Endodermal cell (in vitro differentiated cells): ENCODE data around the gene RNF17. TPM values are rescaled to one million over a fixed set of nuclear protein-coding genes. Genes with fewer than 3 reads are reported as not detected.

ENCODE experiments used
- DNase-seq: peaks from one replicate; pipeline ENCODE4 v3.0.0-alpha.2; 2017
- H3K27ac ChIP-seq: 2 replicates; pipeline ENCODE4 v1.5.1; 2013; ENCODE audit warnings: mild to moderate bottlenecking, low read depth, low read length, moderate library complexity
- H3K27me3 ChIP-seq: 2 replicates; pipeline ENCODE4 v1.6.1; 2013; ENCODE audit warnings: mild to moderate bottlenecking, low read length, moderate library complexity; ENCODE audit not compliant: insufficient read depth, control insufficient read depth, poor library complexity, severe bottlenecking
- H3K36me3 ChIP-seq: 2 replicates; pipeline ENCODE4 v1.7.0; 2013; ENCODE audit warnings: mild to moderate bottlenecking, low read length, moderate library complexity; ENCODE audit not compliant: control insufficient read depth, insufficient read depth
- H3K4me1 ChIP-seq: one replicate; pipeline ENCODE4 v1.7.0; 2013; ENCODE audit warnings: low read length; ENCODE audit not compliant: control insufficient read depth, insufficient read depth
- H3K4me3 ChIP-seq: 2 replicates; pipeline ENCODE4 v1.5.1; 2013; ENCODE audit warnings: mild to moderate bottlenecking, low read length, moderate library complexity
- H3K9ac ChIP-seq: 2 replicates; pipeline ENCODE4 v1.6.1; 2013; ENCODE audit warnings: mild to moderate bottlenecking, low read length, moderate library complexity; ENCODE audit not compliant: poor library complexity, severe bottlenecking; ENCODE audit errors: extremely low read depth
- H3K9me3 ChIP-seq: 2 replicates; pipeline ENCODE4 v1.6.1; 2013; ENCODE audit warnings: mild to moderate bottlenecking, low read length, moderate library complexity; ENCODE audit not compliant: control insufficient read depth
- H3K27ac Mint-ChIP-seq: 2 replicates; pipeline ENCODE4 v1.8.0; 2020; ENCODE audit warnings: mixed read lengths
- H3K27me3 Mint-ChIP-seq: 2 replicates; pipeline ENCODE4 v1.8.0; 2021; ENCODE audit warnings: mild to moderate bottlenecking, mixed read lengths; ENCODE audit not compliant: insufficient read depth
- H3K36me3 Mint-ChIP-seq: 2 replicates; pipeline ENCODE4 v1.8.0; 2020; ENCODE audit warnings: low read depth, mixed read lengths
- H3K4me1 Mint-ChIP-seq: 2 replicates; pipeline ENCODE4 v1.8.0; 2020; ENCODE audit warnings: mixed read lengths
- H3K4me3 Mint-ChIP-seq: 2 replicates; pipeline ENCODE4 v1.8.0; 2020; ENCODE audit warnings: mild to moderate bottlenecking, moderate library complexity, mixed read lengths
- H3K9me3 Mint-ChIP-seq: 2 replicates; pipeline ENCODE4 v1.8.0; 2020; ENCODE audit warnings: mild to moderate bottlenecking, mixed read lengths
- CTCF ChIP-seq: fragments of 200-600 bp; sonication (generic); conservative IDR thresholded peaks from 2 replicates; pipeline ENCODE4 v1.5.0; 2021; ENCODE audit warnings: antibody characterized with exemption, mild to moderate bottlenecking
- WGBS, 2 experiments: methylation state at CpG; one replicate each; pipeline versions ENCODE4 v1.1.5 to v1.1.7; 2013; ENCODE audit warnings: missing lambda C conversion rate in 2 of 2, mixed read lengths in 1 of 2; ENCODE audit not compliant: insufficient coverage in 1 of 2, insufficient read length in 1 of 2; 5-methylcytosine and 5-hydroxymethylcytosine counted together
- total RNA-seq, 2 donors: library from RNA; stranded (reverse); fragmentation: NEBNext Ultra II Directional in 1 of 2; extraction: Animal tissue kit (Norgen Biotek cat#: 25700) in 1 of 2; gene quantifications; 2 replicates in 1 of 2; 3 replicates in 1 of 2; pipeline ENCODE4 v1.2.1, GENCODE V29; 2021

The RNF17 gene
- total RNA-seq, 2 donors from 2014 or later, result not detected

DNA sequence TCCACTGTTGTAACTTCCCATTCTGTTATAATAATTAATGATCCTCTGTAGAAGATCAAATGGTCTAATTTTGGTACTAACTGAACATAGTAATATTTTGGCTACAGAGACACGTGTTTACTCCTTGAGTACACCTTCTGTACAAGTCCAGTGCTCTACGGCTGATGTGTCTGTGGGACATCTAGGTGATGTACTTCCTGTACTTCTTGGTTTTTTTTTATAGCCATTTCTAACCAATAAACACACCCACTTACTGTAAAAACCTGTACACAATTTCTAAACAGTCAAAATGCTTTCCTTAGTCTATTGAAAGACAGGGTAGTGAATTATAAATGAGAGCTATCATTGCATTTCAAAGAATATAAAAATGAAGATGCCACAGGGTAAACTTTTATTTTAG lies 118.7 kb downstream of the RNF17 start:
- H3K27ac Mint-ChIP-seq, result no peak overlapping the region
- Histone ChIP-seq H3K4me3 (no peak overlapping the region), H3K36me3 (peaks cover 48% of the 10 kb centered on the region), H3K9me3 (no peaks in the 10 kb centered on the region), H3K27ac (no peak overlapping the region), H3K27me3 (no peaks in the 10 kb centered on the region), H3K9ac (no peak overlapping the region), H3K4me1 (no peaks in the 10 kb centered on the region)
- no peaks in the 10 kb centered on the region for H3K9me3 Mint-ChIP-seq
- H3K4me3 Mint-ChIP-seq, result no peak overlapping the region
- H3K27me3 Mint-ChIP-seq, result no peaks in the 10 kb centered on the region
- WGBS, 2 experiments, result 95 to 100% methylated on average over 1 to 2 of the region's 2 CpGs
- TF ChIP-seq CTCF, result no peak
- peaks cover 1% of the 10 kb centered on the region for H3K4me1 Mint-ChIP-seq
- DNase-seq, result no peak
- peaks cover 17% of the 10 kb centered on the region for H3K36me3 Mint-ChIP-seq

DNA sequence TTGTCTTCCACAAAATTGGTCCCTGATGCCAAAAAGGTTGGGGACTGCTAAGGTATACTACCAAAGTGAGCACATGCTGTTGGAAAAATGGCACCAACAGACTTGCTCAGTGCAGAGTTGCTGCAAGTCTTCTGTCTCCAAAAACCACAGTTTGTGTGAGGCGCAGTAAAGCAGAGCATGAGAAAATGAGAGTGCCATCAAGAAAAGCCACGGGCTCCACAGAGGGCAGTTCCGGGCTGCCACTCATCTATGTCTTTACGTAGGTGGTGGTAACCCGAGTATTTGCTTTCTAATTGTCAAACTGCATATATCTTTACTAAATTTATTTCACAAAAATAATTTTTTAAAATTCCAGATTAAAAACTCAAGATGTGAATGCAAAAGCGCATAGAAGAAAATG lies 123.8 kb downstream of the RNF17 start:
- Histone ChIP-seq H3K4me3 (no peak overlapping the region), H3K27me3 (no peaks in the 10 kb centered on the region), H3K4me1 (no peaks in the 10 kb centered on the region), H3K36me3 (peaks cover 82% of the 10 kb centered on the region), H3K9ac (no peak overlapping the region), H3K27ac (no peak overlapping the region), H3K9me3 (no peaks in the 10 kb centered on the region)
- H3K4me3 Mint-ChIP-seq, result no peak overlapping the region
- H3K27me3 Mint-ChIP-seq, result no peaks in the 10 kb centered on the region
- 97 to 98% methylated on average over 5 to 6 of the region's 6 CpGs for WGBS, 2 experiments
- DNase-seq, result no peak
- no peak for TF ChIP-seq CTCF
- peaks cover 52% of the 10 kb centered on the region for H3K36me3 Mint-ChIP-seq
- no peak overlapping the region for H3K27ac Mint-ChIP-seq
- no peaks in the 10 kb centered on the region for H3K9me3 Mint-ChIP-seq
- no peaks in the 10 kb centered on the region for H3K4me1 Mint-ChIP-seq

DNA sequence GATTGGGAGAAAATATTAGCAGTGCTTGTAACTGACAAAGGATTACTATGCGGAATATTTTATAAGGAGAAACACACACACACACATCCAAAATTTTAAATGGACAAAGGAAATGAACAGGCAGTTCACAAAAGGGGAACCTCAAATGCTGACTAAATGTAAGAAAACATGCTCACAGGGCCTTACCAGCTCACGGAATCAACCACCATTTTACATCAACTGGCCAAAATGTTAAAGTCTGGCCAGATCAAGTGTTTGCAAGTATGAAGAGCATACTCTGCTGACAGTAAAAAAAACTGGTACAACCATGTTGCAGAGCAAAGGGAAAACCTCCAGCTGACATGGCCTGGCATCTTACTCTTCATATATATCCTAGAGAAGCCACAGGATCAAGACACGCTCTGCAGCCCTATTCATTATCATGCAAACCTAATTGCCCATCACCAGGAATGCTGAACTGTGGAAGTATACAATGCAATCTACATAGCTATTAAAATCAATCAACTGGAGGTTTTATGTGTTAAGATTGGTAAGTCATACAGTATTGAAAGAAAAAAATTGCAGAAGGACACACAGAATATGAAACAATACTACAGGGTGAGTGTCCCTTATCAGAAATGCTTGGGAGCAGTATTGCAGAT lies 124.4 kb downstream of the RNF17 start:
- peaks cover 58% of the 10 kb centered on the region for H3K36me3 Mint-ChIP-seq

More for the DNA sequence above, 124.4 kb downstream of the RNF17 start:
- H3K9ac ChIP-seq, result no peak overlapping the region
- no peaks in the 10 kb centered on the region for H3K9me3 ChIP-seq
- no peak overlapping the region for H3K27ac Mint-ChIP-seq
- TF ChIP-seq CTCF, result no peak
- H3K4me1 ChIP-seq, result no peaks in the 10 kb centered on the region
- H3K36me3 ChIP-seq, result peaks cover 86% of the 10 kb centered on the region
- no peak overlapping the region for H3K4me3 ChIP-seq
- H3K27ac ChIP-seq, result no peak overlapping the region
- no peaks in the 10 kb centered on the region for H3K27me3 ChIP-seq
- 82 to 96% methylated on average over 2 to 3 of the region's 3 CpGs for WGBS, 2 experiments
- H3K27me3 Mint-ChIP-seq, result no peaks in the 10 kb centered on the region
- H3K4me1 Mint-ChIP-seq, result no peaks in the 10 kb centered on the region
- no peak for DNase-seq
- no peak overlapping the region for H3K4me3 Mint-ChIP-seq
- no peaks in the 10 kb centered on the region for H3K9me3 Mint-ChIP-seq
